Spleen (tissue), 11 donors: ENCODE results near the gene TGM3. TPM values are rescaled to one million over a fixed set of nuclear protein-coding genes. Genes with fewer than 3 reads are reported as not detected.

Source experiments
- DNase-seq: peaks from one replicate; pipeline ENCODE4 v3.0.0-alpha.2; 2020
- H3K27ac ChIP-seq, 8 donors: fragments of 200-600 bp; sonication (generic) in 7 of 8; 1 replicate in 4 of 8; 2 replicates in 4 of 8; pipeline versions ENCODE4 v1.5.0 to v1.8.0; 2016 to 2021; ENCODE audit warnings: inconsistent platforms in 4 of 8, mild to moderate bottlenecking in 4 of 8, moderate library complexity in 1 of 8
- H3K27me3 ChIP-seq, 7 donors: fragments of 200-600 bp; sonication (generic) in 6 of 7; replicated peaks in 1 of 7; 1 replicate in 4 of 7; 2 replicates in 3 of 7; pipeline versions ENCODE4 v1.5.0 to v1.8.0; 2016 to 2021; ENCODE audit warnings: inconsistent platforms in 3 of 7, mild to moderate bottlenecking in 1 of 7
- H3K36me3 ChIP-seq, 6 donors: fragments of 200-600 bp; sonication (generic) in 5 of 6; 1 replicate in 4 of 6; 2 replicates in 2 of 6; pipeline versions ENCODE4 v1.5.0 to v1.8.0; 2016 to 2021; ENCODE audit warnings: inconsistent platforms in 2 of 6
- H3K4me1 ChIP-seq, 6 donors: fragments of 200-600 bp; sonication (generic) in 5 of 6; 1 replicate in 3 of 6; 2 replicates in 3 of 6; pipeline versions ENCODE4 v1.5.0 to v1.8.0; 2016 to 2021; ENCODE audit warnings: inconsistent platforms in 3 of 6
- H3K4me3 ChIP-seq, 8 donors: fragments of 200-600 bp; sonication (generic) in 7 of 8; 1 replicate in 4 of 8; 2 replicates in 4 of 8; pipeline versions ENCODE4 v1.5.0 to v1.8.0; 2016 to 2021; ENCODE audit warnings: inconsistent platforms in 4 of 8, mild to moderate bottlenecking in 4 of 8, moderate library complexity in 2 of 8
- H3K9me3 ChIP-seq, 8 donors: fragments of 200-600 bp; sonication (generic) in 7 of 8; 1 replicate in 4 of 8; 2 replicates in 4 of 8; pipeline versions ENCODE4 v1.5.0 to v1.8.0; 2016 to 2021; ENCODE audit warnings: inconsistent platforms in 4 of 8
- POLR2A ChIP-seq, 3 donors: fragments of 450-650 bp; IDR thresholded peaks; one replicate each; pipeline ENCODE4 v1.5.1; 2017; ENCODE audit warnings: antibody characterized with exemption in 3 of 3, mild to moderate bottlenecking in 1 of 3
- POLR2AphosphoS5 ChIP-seq, 3 donors: sonication (generic); formaldehyde crosslinking; IDR thresholded peaks; one replicate each; pipeline ENCODE4 v1.5.1; 2017; ENCODE audit warnings: antibody characterized with exemption in 3 of 3
- WGBS, 5 donors: extraction: QIAGEN DNeasy Blood & Tissue Kit in 3 of 5; methylation state at CpG; one replicate each; pipeline versions ENCODE4 v1.1.5 to v1.1.7; 2013 to 2018; 5-methylcytosine and 5-hydroxymethylcytosine counted together
- intact Hi-C: fragments of 100-400 bp; cut with DNase I; formaldehyde crosslinking; loops from one replicate; pipeline ENCODE4 v1.15.0; 2023; ENCODE audit warnings: low total_unique reads
- polyA plus RNA-seq, 3 donors: library from polyadenylated mRNA; stranded (reverse); fragments of 200-250 nt; gene quantifications; one replicate each; pipeline ENCODE4 v1.2.1, GENCODE V29; 2013
- total RNA-seq, 7 donors: library from RNA; depleted of rRNA in 3 of 7; stranded (reverse); fragments of >200 nt in 3 of 7; fragmentation: NEBNext Ultra II Directional in 4 of 7; extraction: Animal tissue kit (Norgen Biotek cat#: 25700) in 4 of 7; gene quantifications; one replicate each; pipeline versions ENCODE4 v1.1.0 to v1.2.1, GENCODE V29; 2016 to 2021
- TF ChIP-seq, protein P1 (sequence below), 11 experiments: fragments of 200-600 bp in 7 of 11; fragments of 450-650 bp in 4 of 11; sonication (generic) in 4 of 11; IDR thresholded peaks in 8 of 11; conservative IDR thresholded peaks in 3 of 11; 1 replicate in 7 of 11; 2 replicates in 4 of 11; pipeline versions ENCODE4 v1.4.0 to v1.8.0; 2016 to 2021; ENCODE audit warnings: antibody characterized with exemption in 11 of 11, inconsistent platforms in 4 of 11, mild to moderate bottlenecking in 1 of 11
- donor health status: healthy with polysubstance abuse.
- donor health status: DM: no; HTN: no; CAD: no; lungs with moderate emphysema.
- donor health status: DM: no; HTN: no; CAD: no.
- donor health status: Bipolar disorder and iron deficiency.
- donor health status: healthy.
- donor health status: DM: no; HTN: no; CAD: no.
- donor health status: DM: yes; HTN: yes; CAD: no.

The TGM3 gene
- total and polyA plus RNA-seq, 10 donors: 0.09 to 0.64 (median 0.43) TPM; not detected in 3

DNA sequence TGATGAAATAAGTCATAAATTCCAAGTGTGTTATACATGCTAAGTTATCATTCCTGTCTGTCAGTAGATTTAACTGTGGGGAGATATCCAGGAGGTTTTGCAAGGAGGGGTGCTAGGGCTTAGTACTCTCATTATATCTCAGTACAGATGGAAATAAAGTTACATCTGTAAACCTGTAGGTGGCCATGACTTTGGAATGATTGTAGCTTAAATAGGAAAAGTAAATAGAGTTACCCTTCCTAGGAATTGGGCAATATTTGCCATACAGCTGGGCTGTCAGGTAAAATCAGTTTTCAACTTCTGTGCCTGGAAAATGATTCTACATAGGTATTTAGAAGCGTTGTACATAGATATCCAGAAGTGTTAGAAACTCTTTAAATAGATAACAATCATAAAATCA, 19.8 kb upstream of the TGM3 start:
- Histone ChIP-seq H3K27me3 (no peaks in the 10 kb centered on the region), H3K27ac (no peak overlapping the region), H3K36me3 (no peaks in the 10 kb centered on the region), H3K4me3 (no peak overlapping the region), H3K4me1 (peaks cover 3 to 19% (median 12%) of the 10 kb centered on the region in 6 donors), H3K9me3 (no peaks in the 10 kb centered on the region)
- DNase-seq: no peak
- TF ChIP-seq, protein P1, sequence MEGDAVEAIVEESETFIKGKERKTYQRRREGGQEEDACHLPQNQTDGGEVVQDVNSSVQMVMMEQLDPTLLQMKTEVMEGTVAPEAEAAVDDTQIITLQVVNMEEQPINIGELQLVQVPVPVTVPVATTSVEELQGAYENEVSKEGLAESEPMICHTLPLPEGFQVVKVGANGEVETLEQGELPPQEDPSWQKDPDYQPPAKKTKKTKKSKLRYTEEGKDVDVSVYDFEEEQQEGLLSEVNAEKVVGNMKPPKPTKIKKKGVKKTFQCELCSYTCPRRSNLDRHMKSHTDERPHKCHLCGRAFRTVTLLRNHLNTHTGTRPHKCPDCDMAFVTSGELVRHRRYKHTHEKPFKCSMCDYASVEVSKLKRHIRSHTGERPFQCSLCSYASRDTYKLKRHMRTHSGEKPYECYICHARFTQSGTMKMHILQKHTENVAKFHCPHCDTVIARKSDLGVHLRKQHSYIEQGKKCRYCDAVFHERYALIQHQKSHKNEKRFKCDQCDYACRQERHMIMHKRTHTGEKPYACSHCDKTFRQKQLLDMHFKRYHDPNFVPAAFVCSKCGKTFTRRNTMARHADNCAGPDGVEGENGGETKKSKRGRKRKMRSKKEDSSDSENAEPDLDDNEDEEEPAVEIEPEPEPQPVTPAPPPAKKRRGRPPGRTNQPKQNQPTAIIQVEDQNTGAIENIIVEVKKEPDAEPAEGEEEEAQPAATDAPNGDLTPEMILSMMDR (IDR thresholded peaks at IDR 0.05 in 8 of 11, conservative IDR thresholded peaks at IDR 0.05 in 3 of 11): no peak
- TF ChIP-seq POLR2AphosphoS5 (IDR thresholded peaks at IDR 0.05): no peak
- no peak for TF ChIP-seq POLR2A (IDR thresholded peaks at IDR 0.05)
- WGBS, 5 donors: 59 to 84% (median 78%) methylated on average over 1 of the region's 1 CpG
- intact Hi-C loops: no loop called here

- WGBS, 5 donors: 46 to 59% (median 52%) methylated on average over 5 of the region's 5 CpGs
- Histone ChIP-seq H3K4me3 (no peak overlapping the region), H3K4me1 (peaks cover 3 to 19% (median 12%) of the 10 kb centered on the region in 6 donors), H3K36me3 (no peaks in the 10 kb centered on the region), H3K27me3 (no peaks in the 10 kb centered on the region), H3K9me3 (no peaks in the 10 kb centered on the region), H3K27ac (peak overlapping the region in 7 of 8 donors; percentile 36 to 76 (median 58))
- intact Hi-C loops: no loop called here
- no peak for DNase-seq
- no peak for TF ChIP-seq POLR2AphosphoS5 (IDR thresholded peaks at IDR 0.05)
- TF ChIP-seq, protein P1 (IDR thresholded peaks at IDR 0.05 in 8 of 11, conservative IDR thresholded peaks at IDR 0.05 in 3 of 11): no peak
- no peak for TF ChIP-seq POLR2A (IDR thresholded peaks at IDR 0.05)
Observed at GRCh38 chr20:2279253-2279779, 16.5 kb upstream of the TGM3 start.

GRCh38 chr20:2280082-2280481, 15.7 kb upstream of the TGM3 start:
- peak overlapping the region; percentile 36 to 76 (median 52) for H3K27ac ChIP-seq
- TF ChIP-seq POLR2A (IDR thresholded peaks at IDR 0.05) (no peak), POLR2AphosphoS5 (IDR thresholded peaks at IDR 0.05) (peak in 2 of 3 donors; percentile 33 to 61)
- no peaks in the 10 kb centered on the region for H3K9me3 ChIP-seq
- intact Hi-C loops: no loop called here
- no peak for DNase-seq
- H3K36me3 ChIP-seq: no peaks in the 10 kb centered on the region
- WGBS, 5 donors: 33 to 50% (median 46%) methylated on average over 6 of the region's 6 CpGs
- H3K4me1 ChIP-seq: peaks cover 3 to 19% (median 12%) of the 10 kb centered on the region in 6 donors
- H3K27me3 ChIP-seq: no peaks in the 10 kb centered on the region
- H3K4me3 ChIP-seq: no peak overlapping the region

DNA sequence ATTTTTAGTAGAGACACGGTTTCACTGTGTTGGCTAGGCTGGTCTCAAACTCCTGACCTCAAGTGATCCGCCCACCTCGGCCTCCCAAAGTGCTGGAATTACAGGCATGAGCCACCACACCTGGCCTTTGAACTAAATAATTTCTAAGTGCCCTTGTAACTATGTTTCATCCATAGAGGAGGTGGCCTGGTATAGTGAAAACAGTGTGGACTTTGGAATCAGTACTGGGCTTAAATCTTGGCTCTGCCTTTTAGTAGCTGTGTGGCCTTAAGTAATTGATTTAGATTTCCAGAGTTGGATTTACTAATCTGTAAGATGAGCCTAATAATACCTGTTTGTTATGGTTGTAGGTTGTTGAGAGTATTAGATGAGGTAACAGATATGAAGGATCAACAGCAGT, 14.2 kb upstream of the TGM3 start:
- H3K27me3 ChIP-seq: no peaks in the 10 kb centered on the region
- intact Hi-C loops: no loop called here
- H3K9me3 ChIP-seq: no peaks in the 10 kb centered on the region
- no peak overlapping the region for H3K4me3 ChIP-seq
- DNase-seq: no peak
- H3K36me3 ChIP-seq: no peaks in the 10 kb centered on the region
- whole genome bisulfite sequencing, 5 donors: 85 to 94% (median 86%) methylated on average over 3 of the region's 3 CpGs
- H3K27ac ChIP-seq: no peak overlapping the region
- peaks cover 3 to 19% (median 12%) of the 10 kb centered on the region in 6 donors for H3K4me1 ChIP-seq
- no peak for TF ChIP-seq POLR2AphosphoS5 (IDR thresholded peaks at IDR 0.05)
- no peak for TF ChIP-seq POLR2A (IDR thresholded peaks at IDR 0.05)
- TF ChIP-seq, protein P1 (IDR thresholded peaks at IDR 0.05 in 8 of 11, conservative IDR thresholded peaks at IDR 0.05 in 3 of 11): no peak
